NCI-H2029 treated with DMSO at 0.1 percent for 48 hours (cell line): ENCODE measurements around the gene BNC2.

Experiments used
- DNase-seq: peaks from one replicate; lab custom pipeline; 2025; lab: John Stamatoyannopoulos, UW

The BNC2 gene

DNA sequence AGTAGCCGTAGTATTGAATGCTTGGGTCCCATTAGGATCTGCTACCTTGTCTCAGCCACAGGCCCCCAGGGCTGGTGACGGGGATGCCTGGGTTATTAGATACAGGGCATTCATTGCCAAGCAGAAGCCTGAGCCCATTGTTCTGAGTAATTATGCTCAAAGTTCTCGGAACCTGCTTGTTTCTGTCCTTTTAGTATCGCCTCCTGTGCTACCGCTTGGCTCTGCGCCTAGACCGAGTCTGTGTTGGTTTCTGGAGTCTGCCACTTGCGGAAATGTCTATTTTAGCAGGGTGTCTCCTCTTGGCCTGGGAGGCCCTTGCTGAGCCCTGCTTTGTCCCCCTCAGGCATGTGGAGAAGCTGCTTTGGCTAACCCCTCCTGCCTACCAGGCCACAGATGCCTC lies 506.1 kb downstream of the BNC2 start:
- no peak for DNase-seq

DNA sequence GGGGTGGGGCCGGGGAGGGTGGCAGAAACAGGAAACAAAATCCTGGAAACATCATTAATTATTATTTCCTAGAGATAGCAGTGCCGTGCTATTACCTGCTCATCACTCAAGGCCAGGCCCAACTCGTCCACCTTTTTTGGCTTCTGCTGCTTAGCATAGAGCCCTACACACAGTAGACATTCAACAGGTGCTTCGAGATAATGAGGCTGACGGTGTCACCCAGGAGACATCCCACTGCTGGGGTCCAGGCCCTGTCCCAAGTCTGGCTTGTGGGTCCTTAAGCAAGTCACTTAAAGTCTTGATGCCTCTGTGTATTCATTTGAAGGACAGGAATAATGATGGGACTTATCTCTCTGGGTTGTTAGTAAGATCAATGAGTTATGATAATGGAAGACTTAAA lies 506.6 kb downstream of the BNC2 start:
- no peak for DNase-seq

DNA sequence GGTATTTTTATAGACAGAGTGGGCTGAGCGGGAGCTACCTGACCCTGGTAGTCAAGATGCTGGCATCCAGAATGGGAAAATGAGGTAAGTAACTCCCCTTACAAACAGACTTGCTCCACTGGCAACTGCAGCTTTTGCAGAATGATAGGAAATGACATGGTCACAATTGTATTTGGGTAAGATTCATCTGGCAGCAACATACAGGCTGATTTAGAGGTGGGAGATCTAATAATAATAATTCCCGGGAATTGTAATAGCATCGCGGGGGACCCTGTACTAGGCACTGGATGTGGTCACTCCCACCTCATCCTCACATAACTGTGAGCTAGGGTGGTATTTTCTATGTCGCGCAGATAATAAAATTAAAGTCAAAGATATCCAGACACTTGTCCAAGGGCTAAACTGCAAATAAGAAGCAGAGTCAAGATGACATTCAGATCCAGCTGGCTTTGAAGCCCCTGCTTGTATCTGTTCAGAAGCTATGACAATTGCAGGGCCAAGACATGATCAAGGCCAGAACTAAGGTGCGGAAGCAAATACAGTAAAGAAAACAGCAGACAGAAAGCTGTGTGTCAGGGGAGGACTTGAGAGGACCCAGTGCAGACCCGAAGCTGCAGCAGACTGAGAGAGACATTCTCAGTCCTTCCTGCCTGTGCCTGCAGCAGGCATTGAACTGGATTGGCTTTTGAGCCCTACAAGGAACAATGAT lies 507.2 kb downstream of the BNC2 start:
- no peak for DNase-seq

DNA sequence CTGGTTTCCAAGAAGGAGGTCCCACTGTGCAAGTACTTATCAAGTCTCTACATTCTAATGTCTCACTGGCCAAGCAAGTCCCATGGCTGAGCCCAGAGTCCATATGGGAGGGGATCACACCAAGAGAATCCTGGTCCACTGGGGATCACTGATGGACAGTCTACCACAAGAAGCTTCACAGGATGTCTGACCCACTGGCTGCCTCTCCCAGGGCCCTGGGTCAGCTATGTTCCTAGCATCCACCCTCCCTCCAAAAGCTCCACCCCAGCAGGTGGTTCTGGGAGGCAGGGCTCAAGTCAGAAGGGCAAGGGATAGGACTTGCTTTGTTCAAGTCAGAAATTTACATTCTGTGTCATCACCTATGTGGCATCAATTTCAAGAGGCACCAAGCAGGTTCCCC lies 508.5 kb downstream of the BNC2 start:
- DNase-seq = no peak

DNA sequence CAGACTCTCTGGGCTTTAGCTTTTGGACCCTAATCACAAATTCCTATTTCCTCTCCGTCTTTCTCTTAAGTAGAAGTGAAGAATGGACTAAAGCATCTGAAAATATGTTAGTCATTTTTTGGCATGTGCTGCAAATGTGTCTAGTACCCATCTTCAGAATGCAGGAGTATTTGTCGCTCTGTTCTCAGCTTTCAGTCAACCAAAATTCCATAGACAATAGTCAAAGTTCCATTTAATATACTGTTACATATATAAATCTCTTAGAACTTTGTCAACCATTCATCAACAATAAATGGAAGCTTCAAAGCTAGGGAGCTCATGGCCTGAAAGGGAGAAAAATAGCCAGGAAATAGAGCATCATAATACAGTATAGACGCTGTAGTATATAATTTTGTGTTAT lies 509.4 kb downstream of the BNC2 start:
- no peak for DNase-seq

DNA sequence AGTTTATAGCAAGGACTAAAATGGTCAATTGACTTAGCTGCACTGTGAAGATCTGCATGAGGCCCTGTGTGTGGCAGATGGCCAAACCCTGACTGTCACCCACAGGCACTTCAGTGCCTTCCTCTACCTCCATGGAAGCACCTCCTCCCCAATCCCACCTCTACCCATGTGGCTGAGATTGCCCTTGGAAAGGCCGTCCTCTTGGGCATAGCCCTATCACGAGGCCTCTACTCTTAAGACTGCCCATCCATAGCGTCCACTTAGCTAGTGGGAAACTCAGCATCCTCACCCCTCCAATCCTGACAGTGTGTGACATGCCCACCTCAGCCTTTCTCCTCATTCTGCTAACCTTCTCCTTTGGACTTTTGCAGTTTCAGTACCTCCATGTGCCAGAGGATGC lies 510.2 kb downstream of the BNC2 start:
- DNase-seq = no peak
